HL-60 (cell line): Measurements from ENCODE around the gene GTF2A1.

Experiments
- DNase-seq, 2 experiments: peaks; one replicate each; pipeline ENCODE4 v3.0.0-alpha.2; 2010 to 2020; ENCODE audit warnings: low read depth in 1 of 2, low spot score in 1 of 2
- H3K27ac ChIP-seq: fragments of 250-450 bp; sonication (Bioruptor Pico); replicated peaks from 2 replicates; pipeline ENCODE4 v1.5.1; 2020; ENCODE audit warnings: mild to moderate bottlenecking, moderate library complexity
- H3K27me3 ChIP-seq: fragments of 250-450 bp; sonication (Bioruptor Pico); 2 replicates; pipeline ENCODE4 v1.5.1; 2021; ENCODE audit warnings: mild to moderate bottlenecking, moderate library complexity; ENCODE audit not compliant: insufficient read depth, poor library complexity, severe bottlenecking
- H3K4me3 ChIP-seq: replicated peaks from 2 replicates; pipeline ENCODE4 v1.5.1; 2011; ENCODE audit warnings: mild to moderate bottlenecking, control low read depth, low read length; ENCODE audit not compliant: insufficient read depth
- CTCF ChIP-seq: IDR thresholded peaks from one replicate; pipeline ENCODE4 v1.5.1; 2011; ENCODE audit warnings: low read length, control low read depth, inconsistent platforms; ENCODE audit not compliant: insufficient read depth
- GABPA ChIP-seq: IDR thresholded peaks from 2 replicates; pipeline ENCODE4 v1.6.1; 2012; ENCODE audit warnings: low read depth
- POLR2AphosphoS5 ChIP-seq: IDR thresholded peaks from 2 replicates; pipeline ENCODE4 v1.6.1; 2012; ENCODE audit warnings: low read depth
- REST ChIP-seq: IDR thresholded peaks from 2 replicates; pipeline ENCODE4 v1.6.1; 2012; ENCODE audit warnings: low read depth; ENCODE audit not compliant: insufficient replicate concordance
- SPI1 ChIP-seq: IDR thresholded peaks from 2 replicates; pipeline ENCODE4 v1.6.1; 2012; ENCODE audit warnings: low read depth, mild to moderate bottlenecking, borderline replicate concordance

The GTF2A1 gene

GRCh38 chr14:81141426-81141825, 79.3 kb downstream of the GTF2A1 start:
- no peaks in the 10 kb centered on the region for H3K27me3 ChIP-seq
- H3K4me3 ChIP-seq: no peak overlapping the region
- DNase-seq: no peak
- H3K27ac ChIP-seq: no peak overlapping the region
- TF ChIP-seq GABPA: no peak
- no peak for TF ChIP-seq CTCF
- TF ChIP-seq POLR2AphosphoS5: no peak
- no peak for TF ChIP-seq REST
- TF ChIP-seq SPI1: no peak

- no peak overlapping the region for H3K27ac ChIP-seq
- DNase-seq: no peak
- H3K27me3 ChIP-seq: no peaks in the 10 kb centered on the region
- H3K4me3 ChIP-seq: no peak overlapping the region
- TF ChIP-seq GABPA (no peak), SPI1 (no peak), POLR2AphosphoS5 (no peak), REST (no peak), CTCF (no peak)
Measured at GRCh38 chr14:81138429-81138828, 82.3 kb downstream of the GTF2A1 start.

GRCh38 chr14:81137316-81137715, 83.4 kb downstream of the GTF2A1 start:
- Histone ChIP-seq H3K4me3 (no peak overlapping the region), H3K27ac (no peak overlapping the region), H3K27me3 (no peaks in the 10 kb centered on the region)
- DNase-seq: no peak
- TF ChIP-seq REST (no peak), POLR2AphosphoS5 (no peak), CTCF (no peak), SPI1 (no peak), GABPA (no peak)
